Fibroblast of lung (primary cell): ENCODE results near the gene PRM1. TPM values are rescaled to one million over a fixed set of nuclear protein-coding genes. Genes with fewer than 3 reads are reported as not detected.
"Not testable (repeated sequence)": the region's sequence is repeated elsewhere in the genome, so short reads cannot be mapped to it uniquely, and the experiment has no call there.

Source experiments
- DNase-seq, 2 donors: peaks; one replicate each; pipeline versions ENCODE4 v3.0.0 to v3.0.0-alpha.2; 2010; ENCODE audit warnings: low read depth in 2 of 2
- H2AFZ ChIP-seq: 2 replicates; pipeline ENCODE4 v1.5.1; 2012; ENCODE audit warnings: low read length, control low read depth, inconsistent platforms
- H3K27ac ChIP-seq: 2 replicates; pipeline ENCODE4 v1.5.1; 2011; ENCODE audit warnings: low read length, control low read depth; ENCODE audit not compliant: insufficient read depth
- H3K27me3 ChIP-seq: 2 replicates; pipeline ENCODE4 v1.5.1; 2011; ENCODE audit warnings: mild to moderate bottlenecking, low read length; ENCODE audit not compliant: control insufficient read depth, insufficient read depth
- H3K36me3 ChIP-seq: 2 replicates; pipeline ENCODE4 v1.5.1; 2011; ENCODE audit warnings: low read length; ENCODE audit not compliant: control insufficient read depth, insufficient read depth
- H3K4me1 ChIP-seq: 2 replicates; pipeline ENCODE4 v1.5.1; 2011; ENCODE audit warnings: low read length; ENCODE audit not compliant: control insufficient read depth, insufficient read depth; ENCODE audit errors: extremely low read depth
- H3K4me2 ChIP-seq: 2 replicates; pipeline ENCODE4 v1.5.1; 2011; ENCODE audit warnings: low read length, control low read depth; ENCODE audit not compliant: insufficient read depth; ENCODE audit errors: extremely low read depth
- H3K4me3 ChIP-seq, 4 experiments: fragments of 200-600 bp in 1 of 4; sonication (generic) in 1 of 4; replicated peaks in 1 of 4; 2 replicates each; pipeline ENCODE4 v1.5.1; 2011 to 2016; ENCODE audit warnings: low read length in 4 of 4, low read depth in 3 of 4, mild to moderate bottlenecking in 3 of 4, control low read depth in 2 of 4, inconsistent platforms in 1 of 4, mixed read lengths in 1 of 4; ENCODE audit not compliant: insufficient read depth in 1 of 4; ENCODE audit errors: control extremely low read depth in 1 of 4
- H3K79me2 ChIP-seq: 2 replicates; pipeline ENCODE4 v1.5.1; 2012; ENCODE audit warnings: mild to moderate bottlenecking, low read length, inconsistent platforms; ENCODE audit not compliant: control insufficient read depth, insufficient read depth
- H3K9ac ChIP-seq: 2 replicates; pipeline ENCODE4 v1.5.1; 2011; ENCODE audit warnings: mild to moderate bottlenecking, low read length, control low read depth; ENCODE audit not compliant: insufficient read depth
- H3K9me3 ChIP-seq: 2 replicates; pipeline ENCODE4 v1.5.1; 2012; ENCODE audit warnings: low read depth, low read length; ENCODE audit not compliant: control insufficient read depth, insufficient read depth
- H4K20me1 ChIP-seq: 2 replicates; pipeline ENCODE4 v1.5.1; 2011; ENCODE audit warnings: low read length; ENCODE audit not compliant: control insufficient read depth, insufficient read depth; ENCODE audit errors: extremely low read depth
- CTCF ChIP-seq, 2 donors: IDR thresholded peaks in 1 of 2; conservative IDR thresholded peaks in 1 of 2; 1 replicate in 1 of 2; 2 replicates in 1 of 2; pipeline ENCODE4 v1.5.1; 2011 to 2012; ENCODE audit warnings: low read length in 2 of 2, control low read depth in 1 of 2, inconsistent platforms in 1 of 2, low read depth in 1 of 2, mild to moderate bottlenecking in 1 of 2
- EZH2 ChIP-seq: IDR thresholded peaks from 2 replicates; pipeline ENCODE4 v1.5.1; 2012; ENCODE audit warnings: low read length, control low read depth, mild to moderate bottlenecking; ENCODE audit errors: missing control alignments
- polyA plus RNA-seq, 2 donors: library from polyadenylated mRNA; depleted of rRNA in 1 of 2; stranded (reverse) in 1 of 2; unstranded in 1 of 2; fragments of >200 nt; gene quantifications; 2 replicates each; pipeline ENCODE4 v1.2.1, GENCODE V29; 2011 to 2012; ENCODE audit warnings: missing spikeins in 1 of 2
- total RNA-seq: library from RNA; depleted of rRNA; stranded (reverse); fragments of >200 nt; gene quantifications from 2 replicates; pipeline ENCODE4 v1.2.1, GENCODE V29; 2014

Gene PRM1
- total and polyA plus RNA-seq, 2 donors (not counting 1 experiment from before 2014, with no cell fraction given), result not detected

GRCh38 chr16:11300560-11300892 is 19.4 kb upstream of the PRM1 start:
- no peak overlapping the region for H2AFZ ChIP-seq
- no peaks in the 10 kb centered on the region for H3K79me2 ChIP-seq
- no peak for DNase-seq

GRCh38 chr16:11299865-11300559 is 18.9 kb upstream of the PRM1 start:
- Histone ChIP-seq H3K27me3 (no peaks in the 10 kb centered on the region), H3K4me2 (no peak overlapping the region), H3K4me1 (peaks cover 5% of the 10 kb centered on the region), H3K36me3 (no peaks in the 10 kb centered on the region), H3K9me3 (no peaks in the 10 kb centered on the region), H2AFZ (no peak overlapping the region), H3K9ac (no peak overlapping the region), H3K4me3 (no peak overlapping the region), H3K27ac (no peak overlapping the region), H3K79me2 (no peaks in the 10 kb centered on the region), H4K20me1 (no peaks in the 10 kb centered on the region)
- TF ChIP-seq EZH2 (no peak), CTCF (conservative IDR thresholded peaks at IDR 0.05 in 1 of 2, IDR thresholded peaks at IDR 0.05 in 1 of 2; ENCODE audit: low read depth in 1 of 2, low read length in 2 of 2) (no peak)
- no peak for DNase-seq

More at GRCh38 chr16:11300560-11300892, 19.4 kb upstream of the PRM1 start:
- Histone ChIP-seq H3K27me3 (no peaks in the 10 kb centered on the region), H3K27ac (no peak overlapping the region), H3K36me3 (no peaks in the 10 kb centered on the region), H3K4me1 (peaks cover 5% of the 10 kb centered on the region), H3K4me3 (no peak overlapping the region), H3K9me3 (no peaks in the 10 kb centered on the region), H3K9ac (no peak overlapping the region), H3K4me2 (no peak overlapping the region), H4K20me1 (no peaks in the 10 kb centered on the region)
- TF ChIP-seq EZH2 (no peak), CTCF (conservative IDR thresholded peaks at IDR 0.05 in 1 of 2, IDR thresholded peaks at IDR 0.05 in 1 of 2; ENCODE audit: low read depth in 1 of 2, low read length in 2 of 2) (no peak)

- not testable (repeated sequence) for H3K36me3 ChIP-seq, H3K4me1 ChIP-seq, H3K27me3 ChIP-seq, DNase-seq, H3K27ac ChIP-seq, H3K9me3 ChIP-seq, H4K20me1 ChIP-seq, H3K9ac ChIP-seq, H2AFZ ChIP-seq, H3K4me2 ChIP-seq, H3K79me2 ChIP-seq, H3K4me3 ChIP-seq
Measured at GRCh38 chr16:11298950-11299547, 17.9 kb upstream of the PRM1 start.
